T follicular helper cell (primary cell): ENCODE measurements around the gene GRHL1.

Source experiments
- DNase-seq: peaks from one replicate; pipeline ENCODE4 v3.0.0-alpha.2; 2020; ENCODE audit warnings: low read depth

The GRHL1 gene

GRCh38 chr2:9948721-9949120 lies 2.8 kb upstream of the GRHL1 start:
- DNase-seq = no peak

- DNase-seq = no peak
These were observed 2.1 kb upstream of the GRHL1 start for GRCh38 chr2:9949239-9949991.

GRCh38 chr2:9949992-9950520 lies 1.4 kb upstream of the GRHL1 start:
- DNase-seq = no peak

- peak; percentile 37 for DNase-seq
These were observed 797 bp upstream of the GRHL1 start for GRCh38 chr2:9950521-9951271.

- no peak for DNase-seq
These were observed 296 bp upstream of the GRHL1 start for GRCh38 chr2:9951272-9951521.

- DNase-seq = no peak
These were observed 819 bp downstream of the GRHL1 start for GRCh38 chr2:9952286-9952737.

- DNase-seq = no peak
These were observed 1.5 kb downstream of the GRHL1 start for GRCh38 chr2:9952856-9953503.

GRCh38 chr2:9954136-9954535 lies 2.6 kb downstream of the GRHL1 start:
- no peak for DNase-seq

- no peak for DNase-seq
These were observed 6.6 kb downstream of the GRHL1 start for GRCh38 chr2:9958057-9958456.

GRCh38 chr2:9959262-9959661 lies 7.8 kb downstream of the GRHL1 start:
- no peak for DNase-seq

GRCh38 chr2:9961013-9961412 lies 9.5 kb downstream of the GRHL1 start:
- DNase-seq = no peak

- no peak for DNase-seq
These were observed 13.0 kb downstream of the GRHL1 start for GRCh38 chr2:9964334-9964980.

- DNase-seq = no peak
These were observed 13.8 kb downstream of the GRHL1 start for GRCh38 chr2:9965119-9965822.

- DNase-seq = no peak
These were observed 15.1 kb downstream of the GRHL1 start for GRCh38 chr2:9966491-9967022.

GRCh38 chr2:9967053-9967775 lies 15.7 kb downstream of the GRHL1 start:
- DNase-seq = no peak

GRCh38 chr2:9968553-9969497 lies 17.3 kb downstream of the GRHL1 start:
- no peak for DNase-seq

GRCh38 chr2:9970200-9971044 lies 18.9 kb downstream of the GRHL1 start:
- DNase-seq = no peak

- no peak for DNase-seq
These were observed 19.8 kb downstream of the GRHL1 start for GRCh38 chr2:9971105-9971818.
